Measurements from ENCODE around the gene DRAP1. TPM values are rescaled to one million over a fixed set of nuclear protein-coding genes. Genes with fewer than 3 reads are reported as not detected.
"Not testable (repeated sequence)": the region's sequence is repeated elsewhere in the genome, so short reads cannot be mapped to it uniquely, and the experiment has no call there.

DRAP1 gene
- total RNA-seq, 2 experiments from 2014 or later = 68.2 to 93.2 TPM

GRCh38 chr11:65892137-65892540 lies 27.1 kb upstream of the DRAP1 start:
- peaks cover 34% of the 10 kb centered on the region for H3K79me2 ChIP-seq (ENCODE audit: insufficient read depth, low read depth, low read length)

GRCh38 chr11:65892661-65893317 lies 26.4 kb upstream of the DRAP1 start:
- peak overlapping the region; percentile 93 for H3K4me3 ChIP-seq (ENCODE audit: low read depth, low read length, poor library complexity, severe bottlenecking)
- no peaks in the 10 kb centered on the region for H3K9me2 ChIP-seq (ENCODE audit: insufficient read depth, low read length)
- no peak for DNase-seq (ENCODE audit: low spot score)
- peaks cover 42% of the 10 kb centered on the region for H3K4me1 ChIP-seq (ENCODE audit: insufficient read depth, low read length, poor library complexity, severe bottlenecking)
- H3K4me2 ChIP-seq (ENCODE audit: low read length) = peak overlapping the region; percentile 97
- ChIA-PET POLR2A (interaction anchor here (0.6 to 0.7 kb wide), 3 partner anchors 9 to 1236 kb away, joined by 3 to 4 read pairs (median 3); no protein-coding TSS in a partner anchor), CTCF (ENCODE audit: unreplicated experiment) (no interaction called here)
- H3K9me3 ChIP-seq (ENCODE audit: low read length) = no peaks in the 10 kb centered on the region
- intact Hi-C loops (cut with micrococcal nuclease; ENCODE audit: unreplicated experiment) = loop anchor here (5.0 kb wide), 2 partner anchors 110 to 160 kb away; partner anchors contain the start of genes BANF1, EIF1AD and SF3B2
- no peak for TF ChIP-seq EZH2phosphoT487 (IDR thresholded peaks at IDR 0.05; ENCODE audit: borderline replicate concordance, low read depth, low read length)
- TF ChIP-seq CTCF (conservative IDR thresholded peaks at IDR 0.05; ENCODE audit: low read length) = no peak
- H3K36me3 ChIP-seq (ENCODE audit: insufficient read depth, low read length) = peaks cover 5% of the 10 kb centered on the region; the same call in 1 of the 2 replicates
- H4K20me1 ChIP-seq (ENCODE audit: insufficient read depth, low read length) = peaks cover 5% of the 10 kb centered on the region; the same call in 1 of the 2 replicates
- H3K27ac ChIP-seq (ENCODE audit: low read depth, low read length, poor library complexity, severe bottlenecking) = peak overlapping the region; percentile 86
- no TSS peak for BruUV-seq (replicated peaks)
- peaks cover 27% of the 10 kb centered on the region for H3K79me2 ChIP-seq (ENCODE audit: insufficient read depth, low read depth, low read length)
- no peak overlapping the region for H2AFZ ChIP-seq (ENCODE audit: low read length)

More at GRCh38 chr11:65892137-65892540, 27.1 kb upstream of the DRAP1 start:
- POLR2A ChIA-PET = interaction anchor here (0.8 to 1.5 kb wide), 2 partner anchors 9 to 160 kb away, joined by 3 read pairs; partner anchors contain the start of gene SF3B2
- DNase-seq (ENCODE audit: low spot score) = peak; percentile 59
- intact Hi-C loops (cut with micrococcal nuclease; ENCODE audit: unreplicated experiment) = loop anchor here (5.0 kb wide), 2 partner anchors 110 to 160 kb away; partner anchors contain the start of genes BANF1, EIF1AD and SF3B2
- H2AFZ ChIP-seq (ENCODE audit: low read length); BruUV-seq (replicated peaks); CTCF ChIA-PET (ENCODE audit: unreplicated experiment); H3K9me2 ChIP-seq (ENCODE audit: insufficient read depth, low read length); H4K20me1 ChIP-seq (ENCODE audit: insufficient read depth, low read length); H3K9me3 ChIP-seq (ENCODE audit: low read length); H3K36me3 ChIP-seq (ENCODE audit: insufficient read depth, low read length): not testable (repeated sequence)
- Histone ChIP-seq H3K4me3 (ENCODE audit: low read depth, low read length, poor library complexity, severe bottlenecking) (peak overlapping the region; percentile 93), H3K27ac (ENCODE audit: low read depth, low read length, poor library complexity, severe bottlenecking) (peak overlapping the region; percentile 86), H3K4me2 (ENCODE audit: low read length) (peak overlapping the region; percentile 97), H3K4me1 (ENCODE audit: insufficient read depth, low read length, poor library complexity, severe bottlenecking) (peaks cover 49% of the 10 kb centered on the region)
- TF ChIP-seq CTCF (conservative IDR thresholded peaks at IDR 0.05; ENCODE audit: low read length) = peak; percentile 38; the same call in 1 of the 2 replicates

Measured in OCI-LY7 (cell line).